NCI-H128 (cell line): ENCODE measurements around the gene SEH1L.
"Not testable (repeated sequence)": the region's sequence is repeated elsewhere in the genome, so short reads cannot be mapped to it uniquely, and the experiment has no call there.

Source experiments
- DNase-seq: peaks from one replicate; lab custom pipeline; 2025; ENCODE audit not compliant: unreplicated experiment; lab: John Stamatoyannopoulos, UW

Gene SEH1L

GRCh38 chr18:12943215-12943614 lies 4.6 kb upstream of the SEH1L start:
- DNase-seq: no peak

DNA sequence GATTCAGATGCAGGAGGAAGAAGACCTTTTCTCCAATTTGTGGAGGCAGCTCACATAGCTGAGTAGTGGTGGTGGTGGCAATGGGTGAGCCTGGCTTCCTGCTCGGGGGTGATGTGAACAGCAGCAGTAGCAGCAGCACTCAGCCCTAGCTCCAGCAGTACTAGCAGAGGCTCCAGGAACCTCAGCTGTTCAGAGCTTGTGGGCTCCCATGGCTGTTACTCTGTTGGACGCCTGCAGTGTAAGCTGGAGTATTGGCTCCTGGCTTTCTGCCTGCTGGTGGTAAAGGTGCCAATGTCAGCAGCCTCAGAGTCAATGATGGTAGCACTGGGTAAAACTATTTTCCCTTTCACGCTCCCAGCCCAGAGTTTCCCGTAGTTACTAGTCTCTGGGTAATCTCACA lies 3.1 kb upstream of the SEH1L start:
- no peak for DNase-seq

DNA sequence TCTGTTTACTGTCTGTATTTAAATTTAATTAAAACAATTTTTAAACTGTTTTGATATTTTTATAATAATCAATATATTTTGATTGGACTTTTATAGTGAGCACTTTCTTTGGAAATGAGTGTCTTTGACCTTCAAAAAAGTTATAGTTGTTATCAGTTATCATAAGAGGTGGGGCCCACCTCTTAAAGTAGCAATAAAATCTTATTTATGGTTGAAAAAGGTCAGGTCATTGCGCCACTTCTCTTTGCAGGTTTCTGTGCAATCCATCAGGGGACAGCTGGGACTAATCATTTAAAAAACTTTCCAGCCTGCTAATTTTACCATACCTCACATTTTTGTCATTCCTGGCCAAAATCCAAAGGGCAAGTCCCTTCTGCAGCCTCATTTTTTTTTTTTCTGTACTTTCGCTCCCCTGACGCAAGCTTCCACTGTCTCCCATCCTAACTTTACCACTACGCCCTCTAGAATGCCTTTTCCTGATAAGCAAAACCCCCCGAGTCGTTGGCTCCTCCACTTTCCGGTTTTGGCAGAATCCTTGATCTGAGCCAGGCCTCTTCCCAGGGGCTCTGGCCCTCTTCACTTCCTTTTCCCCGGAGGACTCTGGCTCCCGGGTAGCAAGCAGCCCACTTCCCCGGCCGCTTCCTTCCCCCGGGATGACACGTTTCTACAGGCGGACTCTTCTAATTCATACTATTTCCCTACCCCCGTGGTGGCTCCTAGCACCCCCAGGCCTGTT lies 1.1 kb upstream of the SEH1L start:
- DNase-seq: no peak

- peak; percentile 53 for DNase-seq
These were observed 416 bp downstream of the SEH1L start for GRCh38 chr18:12948050-12948804.

DNA sequence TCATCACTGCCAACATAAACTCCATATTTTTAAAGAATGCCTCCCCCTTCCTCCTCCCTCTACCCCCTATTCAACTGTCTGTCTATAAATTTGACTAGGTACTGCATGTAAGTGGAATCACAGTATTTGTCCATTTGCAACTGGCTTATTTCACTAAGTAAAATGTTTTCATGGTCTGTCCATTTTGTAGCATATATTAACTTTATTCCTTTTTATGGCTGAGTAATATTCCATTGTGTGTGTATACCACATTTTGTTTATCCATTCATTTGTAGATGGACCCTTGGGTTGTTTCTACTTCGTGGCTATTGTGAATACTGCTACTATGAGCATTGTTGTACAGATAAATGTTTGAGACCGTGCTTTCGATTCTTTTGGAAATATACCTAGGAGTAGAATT lies 10.7 kb downstream of the SEH1L start:
- DNase-seq: no peak

DNA sequence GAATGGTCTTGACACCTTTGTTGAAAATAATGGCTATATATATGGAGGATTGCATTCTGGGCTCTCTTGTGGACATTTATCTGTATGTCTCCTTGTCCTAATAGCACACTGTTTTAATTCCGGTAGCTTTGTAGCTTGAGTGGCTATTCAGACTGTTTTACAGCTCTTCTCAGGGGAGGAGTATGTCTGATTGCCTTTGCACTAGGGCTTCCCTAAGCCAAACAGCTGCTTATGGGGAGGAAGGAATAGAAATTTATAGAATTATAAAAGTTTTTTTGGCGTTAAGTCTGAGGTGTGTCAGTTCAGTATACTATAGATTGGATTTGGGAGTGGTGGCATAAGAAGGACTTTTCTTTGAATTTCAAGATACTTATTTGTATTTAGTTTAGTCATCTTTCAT lies 12.6 kb downstream of the SEH1L start:
- no peak for DNase-seq

GRCh38 chr18:12960853-12961397 lies 13.1 kb downstream of the SEH1L start:
- no peak for DNase-seq

DNA sequence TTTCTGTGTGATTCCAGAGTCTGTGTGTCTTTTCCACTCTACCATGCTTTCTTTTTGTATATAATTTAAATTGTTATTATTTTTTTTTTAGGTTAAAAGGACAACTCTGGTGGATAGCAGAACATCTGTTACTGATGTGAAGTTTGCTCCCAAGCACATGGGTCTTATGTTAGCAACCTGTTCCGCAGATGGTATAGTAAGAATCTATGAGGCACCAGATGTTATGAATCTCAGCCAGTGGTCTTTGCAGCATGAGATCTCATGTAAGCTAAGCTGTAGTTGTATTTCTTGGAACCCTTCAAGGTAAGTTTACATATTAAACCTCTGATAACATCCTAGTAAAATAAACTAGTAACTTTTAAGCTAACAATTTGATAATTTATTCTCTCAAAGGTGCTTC lies 15.3 kb downstream of the SEH1L start:
- no peak for DNase-seq

GRCh38 chr18:12968115-12968514 lies 20.3 kb downstream of the SEH1L start:
- DNase-seq: no peak

- no peak for DNase-seq
These were observed 20.8 kb downstream of the SEH1L start for GRCh38 chr18:12968619-12969018.

DNA sequence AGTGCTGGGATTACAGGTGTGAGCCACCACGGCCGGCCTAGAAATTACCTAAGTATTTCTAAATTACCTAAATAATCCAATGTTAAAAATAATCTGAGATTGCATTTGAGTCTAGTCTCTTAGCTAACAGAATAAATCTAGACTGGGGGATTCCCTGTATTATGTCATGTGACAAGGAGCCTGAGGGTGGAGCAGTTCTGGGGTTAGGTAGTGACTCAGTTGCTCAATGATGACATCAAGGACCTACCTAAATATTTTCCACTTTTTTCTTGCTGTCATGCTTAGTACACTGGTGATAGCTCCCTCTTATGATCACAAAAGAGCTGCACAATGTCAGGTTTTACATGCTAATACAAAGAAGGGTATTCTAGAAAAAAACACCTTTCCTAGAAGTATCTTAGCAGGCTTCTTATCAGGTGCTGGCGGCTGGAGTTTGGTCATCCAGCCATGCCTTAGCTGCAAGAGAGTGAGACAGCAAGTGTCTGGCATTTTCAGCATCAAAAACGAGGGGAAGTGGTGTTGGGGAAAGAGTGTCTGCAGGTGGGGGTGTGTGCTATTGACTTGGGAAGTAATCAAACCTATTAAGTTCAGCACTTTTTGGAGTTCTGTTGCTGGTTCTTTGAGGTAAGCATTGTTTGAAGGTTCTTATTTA lies 25.9 kb downstream of the SEH1L start:
- no peak for DNase-seq

GRCh38 chr18:12975488-12975887 lies 27.7 kb downstream of the SEH1L start:
- no peak for DNase-seq

DNA sequence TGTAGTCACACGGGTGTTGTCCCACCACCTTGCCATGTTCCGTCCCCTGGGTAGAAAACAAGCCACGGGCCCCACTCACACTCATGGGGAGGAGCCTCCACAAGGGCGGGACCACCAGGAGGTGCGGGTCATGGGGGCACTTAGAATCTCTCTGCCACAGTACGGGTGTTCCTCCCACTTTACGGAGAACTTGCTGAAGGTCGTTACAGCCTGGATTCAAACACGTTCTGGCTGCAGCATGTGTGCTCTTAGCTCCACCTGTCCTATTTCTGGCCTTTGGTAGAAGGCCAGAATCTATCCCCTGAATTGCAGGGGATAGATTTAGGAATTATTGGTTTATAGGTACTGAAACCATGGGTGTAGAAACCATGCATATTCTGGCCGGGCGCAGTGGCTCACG lies 28.5 kb downstream of the SEH1L start:
- no peak for DNase-seq

- DNase-seq: not testable (repeated sequence)
These were observed 32.3 kb downstream of the SEH1L start for GRCh38 chr18:12980065-12980464.

DNA sequence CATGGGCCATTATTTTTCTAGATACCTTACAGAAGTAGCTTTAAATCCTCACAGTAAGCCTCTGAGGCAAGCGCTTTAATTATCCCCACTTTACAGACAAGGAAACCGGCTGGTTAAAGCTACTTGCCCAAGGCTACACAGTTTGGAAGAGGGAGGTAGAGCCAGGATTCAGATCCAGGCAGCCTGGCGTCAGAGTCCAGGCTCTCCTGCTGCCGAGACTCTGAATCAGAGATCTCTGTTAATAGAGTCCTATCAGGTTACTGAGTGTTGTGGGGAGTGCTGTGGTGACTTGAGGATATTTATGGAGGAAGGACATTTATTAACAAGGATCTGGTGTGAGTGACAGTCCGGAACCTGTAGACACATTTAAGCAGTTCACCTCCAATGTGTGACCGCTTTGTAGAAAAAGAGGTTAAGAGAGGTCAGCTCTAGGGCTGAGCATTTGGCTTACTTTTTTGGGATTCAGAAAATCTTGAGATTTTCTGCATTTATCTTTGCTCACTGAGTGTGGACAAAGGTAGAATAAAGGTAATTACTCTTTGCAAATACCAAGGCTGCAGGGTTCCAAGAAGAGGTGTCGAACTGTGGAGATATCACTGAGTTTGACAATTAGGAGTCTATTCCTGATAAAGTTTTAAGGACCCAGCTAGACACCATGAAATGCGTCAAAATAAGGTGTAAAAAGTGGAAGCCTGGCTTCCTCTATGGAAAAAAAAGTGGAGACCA lies 41.7 kb downstream of the SEH1L start:
- no peak for DNase-seq

DNA sequence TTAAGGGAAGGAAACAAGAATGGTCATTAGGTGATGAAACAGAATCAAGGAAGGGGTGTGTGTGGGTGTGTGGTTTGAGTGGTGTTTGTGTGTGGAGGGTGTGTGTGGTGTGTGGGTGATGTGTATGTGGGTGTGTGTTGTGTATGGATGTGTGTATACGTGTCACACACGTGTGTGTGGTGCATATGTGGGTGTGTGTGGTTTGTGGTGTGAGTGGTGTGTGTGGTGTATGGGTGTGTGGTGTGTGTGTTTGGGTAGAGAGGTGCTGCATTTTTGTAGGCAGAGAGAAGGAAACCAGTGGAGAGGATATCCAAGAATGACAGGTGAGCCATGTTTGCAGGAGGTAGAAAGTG lies 42.3 kb downstream of the SEH1L start:
- no peak for DNase-seq

DNA sequence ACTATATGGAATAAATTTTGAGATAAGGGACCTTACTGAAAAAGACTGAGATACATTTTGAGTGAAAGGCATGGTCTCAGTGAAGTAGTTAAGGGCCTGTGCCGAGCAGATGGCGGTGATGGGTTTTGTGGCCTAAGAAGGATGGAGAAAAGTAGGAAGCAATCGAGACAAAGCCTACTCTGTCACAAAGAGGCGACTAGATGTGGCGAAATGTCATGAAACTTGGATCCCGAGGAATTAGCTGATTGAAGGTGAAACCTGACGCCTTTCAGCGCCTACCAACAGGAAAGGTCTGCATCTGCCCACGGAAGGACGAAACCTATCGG lies 42.8 kb downstream of the SEH1L start:
- DNase-seq: no peak

GRCh38 chr18:12990967-12991820 lies 43.4 kb downstream of the SEH1L start, which contains the start of gene CEP192:
CEP192 (plus strand) TSS chr18:12991362; CDS start chr18:12999425, 8,063 bp downstream.
- peak; percentile 97 for DNase-seq

- no peak for DNase-seq
These were observed 44.0 kb downstream of the SEH1L start for GRCh38 chr18:12991821-12992179.

DNA sequence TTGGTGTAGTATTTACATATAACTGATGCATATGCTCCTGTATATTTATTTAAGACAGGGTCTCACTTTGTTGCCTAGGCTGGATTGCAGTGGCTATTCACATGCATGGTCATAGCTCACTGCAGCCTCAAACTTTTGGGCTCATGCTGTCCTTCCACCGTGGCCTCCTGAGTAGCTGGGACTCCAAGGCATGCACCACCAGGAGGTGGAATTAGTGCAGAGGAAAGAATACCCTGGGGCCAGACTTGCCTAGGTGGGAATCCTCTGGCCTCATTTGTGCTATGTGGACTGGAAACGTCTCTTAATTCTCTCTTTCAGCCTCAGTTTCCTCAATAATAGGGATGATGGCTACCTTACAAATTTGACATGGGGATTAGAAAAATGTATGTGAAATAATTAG lies 45.6 kb downstream of the SEH1L start:
- no peak for DNase-seq
